Mesendoderm (in vitro differentiated cells): ENCODE results near the gene TRPM6.

Source experiments
- DNase-seq: peaks from one replicate; pipeline ENCODE4 v3.0.0; 2013
- H2AK5ac ChIP-seq: 2 replicates; pipeline ENCODE4 v1.6.1; 2013; ENCODE audit warnings: low read length, inconsistent platforms
- H2BK120ac ChIP-seq: 2 replicates; pipeline ENCODE4 v1.6.1; 2013; ENCODE audit warnings: low read depth, mild to moderate bottlenecking, low read length, moderate library complexity, mixed read lengths
- H2BK15ac ChIP-seq: replicated peaks from 2 replicates; pipeline ENCODE4 v1.6.1; 2013; ENCODE audit warnings: low read depth, mild to moderate bottlenecking, moderate library complexity
- H2BK5ac ChIP-seq: 2 replicates; pipeline ENCODE4 v1.6.1; 2013; ENCODE audit warnings: low read length, inconsistent platforms
- H3K18ac ChIP-seq: 2 replicates; pipeline ENCODE4 v1.6.1; 2013; ENCODE audit warnings: mild to moderate bottlenecking, low read length, mixed read lengths
- H3K23ac ChIP-seq: one replicate; pipeline ENCODE4 v1.6.1; 2013; ENCODE audit warnings: low read length
- H3K27ac ChIP-seq: 2 replicates; pipeline ENCODE4 v1.5.1; 2013; ENCODE audit warnings: low read depth, mild to moderate bottlenecking, inconsistent platforms, low read length, moderate library complexity
- H3K27me3 ChIP-seq: 2 replicates; pipeline ENCODE4 v1.6.1; 2013; ENCODE audit warnings: low read length, control low read depth, mild to moderate bottlenecking, inconsistent platforms; ENCODE audit not compliant: insufficient read depth, poor library complexity
- H3K36me3 ChIP-seq: 2 replicates; pipeline ENCODE4 v1.6.1; 2013; ENCODE audit warnings: low read length, inconsistent platforms; ENCODE audit not compliant: control insufficient read depth, insufficient read depth
- H3K4ac ChIP-seq: one replicate; pipeline ENCODE4 v1.6.1; 2013; ENCODE audit warnings: low read depth, mild to moderate bottlenecking, low read length, moderate library complexity
- H3K4me1 ChIP-seq: 2 replicates; pipeline ENCODE4 v1.6.1; 2013; ENCODE audit warnings: low read depth, low read length, inconsistent platforms; ENCODE audit not compliant: control insufficient read depth
- H3K4me2 ChIP-seq: 2 replicates; pipeline ENCODE4 v1.6.1; 2013; ENCODE audit warnings: low read length
- H3K4me3 ChIP-seq: 2 replicates; pipeline ENCODE4 v1.5.1; 2013; ENCODE audit warnings: mild to moderate bottlenecking, low read length
- H3K56ac ChIP-seq: one replicate; pipeline ENCODE4 v1.6.1; 2013; ENCODE audit warnings: low read length
- H3K79me1 ChIP-seq: 2 replicates; pipeline ENCODE4 v1.6.1; 2013; ENCODE audit warnings: low read length, inconsistent platforms
- H3K79me2 ChIP-seq: 2 replicates; pipeline ENCODE4 v1.6.1; 2013; ENCODE audit warnings: mild to moderate bottlenecking, low read length; ENCODE audit not compliant: control insufficient read depth, insufficient read depth
- H3K9ac ChIP-seq: 2 replicates; pipeline ENCODE4 v1.6.1; 2013; ENCODE audit warnings: low read length, inconsistent platforms
- H4K5ac ChIP-seq: one replicate; pipeline ENCODE4 v1.6.1; 2013; ENCODE audit warnings: low read length
- H4K8ac ChIP-seq: one replicate; pipeline ENCODE4 v1.6.1; 2013; ENCODE audit warnings: low read depth, mild to moderate bottlenecking, control low read depth, low read length, moderate library complexity
- WGBS: extraction: QIAGEN DNeasy Blood & Tissue Kit; methylation state at CpG from one replicate; pipeline ENCODE4 v1.1.7; 2013; ENCODE audit warnings: low lambda C conversion rate, missing lambda C conversion rate; ENCODE audit not compliant: insufficient coverage; ENCODE audit errors: extremely low coverage; 5-methylcytosine and 5-hydroxymethylcytosine counted together

TRPM6 gene

GRCh38 chr9:74777136-74777879, 110.4 kb downstream of the TRPM6 start:
- Histone ChIP-seq H2BK15ac (no peak overlapping the region), H3K27me3 (no peaks in the 10 kb centered on the region), H3K18ac (no peak overlapping the region), H3K4me2 (no peak overlapping the region), H3K27ac (no peak overlapping the region), H3K79me2 (no peaks in the 10 kb centered on the region), H4K5ac (no peak overlapping the region), H2AK5ac (no peak overlapping the region), H3K36me3 (no peaks in the 10 kb centered on the region), H3K23ac (no peak overlapping the region), H3K4ac (no peak overlapping the region), H3K9ac (no peak overlapping the region), H3K79me1 (no peaks in the 10 kb centered on the region), H2BK120ac (no peak overlapping the region), H4K8ac (no peak overlapping the region), H2BK5ac (no peak overlapping the region), H3K4me1 (no peaks in the 10 kb centered on the region), H3K56ac (no peak overlapping the region), H3K4me3 (no peak overlapping the region)
- no CpG with 5 or more reads among the region's 8 CpGs for WGBS
- DNase-seq: peak; percentile 47

- no peak overlapping the region for H3K9ac ChIP-seq
- H3K79me1 ChIP-seq: no peaks in the 10 kb centered on the region
- no peaks in the 10 kb centered on the region for H3K79me2 ChIP-seq
- H2AK5ac ChIP-seq: no peak overlapping the region
- H3K18ac ChIP-seq: no peak overlapping the region
- no peak overlapping the region for H3K4me3 ChIP-seq
- DNase-seq: no peak
- no peak overlapping the region for H2BK120ac ChIP-seq
- no peak overlapping the region for H3K4ac ChIP-seq
- H2BK5ac ChIP-seq: no peak overlapping the region
- H3K36me3 ChIP-seq: no peaks in the 10 kb centered on the region
- no peak overlapping the region for H4K5ac ChIP-seq
- no peak overlapping the region for H3K4me2 ChIP-seq
- H4K8ac ChIP-seq: no peak overlapping the region
- H3K4me1 ChIP-seq: no peaks in the 10 kb centered on the region
- no peak overlapping the region for H3K23ac ChIP-seq
- no CpG with 5 or more reads among the region's 5 CpGs for WGBS
- H3K27me3 ChIP-seq: no peaks in the 10 kb centered on the region
- H3K27ac ChIP-seq: no peak overlapping the region
- H3K56ac ChIP-seq: no peak overlapping the region
- H2BK15ac ChIP-seq: no peak overlapping the region
Observed at GRCh38 chr9:74775396-74775795, 112.3 kb downstream of the TRPM6 start.

DNA sequence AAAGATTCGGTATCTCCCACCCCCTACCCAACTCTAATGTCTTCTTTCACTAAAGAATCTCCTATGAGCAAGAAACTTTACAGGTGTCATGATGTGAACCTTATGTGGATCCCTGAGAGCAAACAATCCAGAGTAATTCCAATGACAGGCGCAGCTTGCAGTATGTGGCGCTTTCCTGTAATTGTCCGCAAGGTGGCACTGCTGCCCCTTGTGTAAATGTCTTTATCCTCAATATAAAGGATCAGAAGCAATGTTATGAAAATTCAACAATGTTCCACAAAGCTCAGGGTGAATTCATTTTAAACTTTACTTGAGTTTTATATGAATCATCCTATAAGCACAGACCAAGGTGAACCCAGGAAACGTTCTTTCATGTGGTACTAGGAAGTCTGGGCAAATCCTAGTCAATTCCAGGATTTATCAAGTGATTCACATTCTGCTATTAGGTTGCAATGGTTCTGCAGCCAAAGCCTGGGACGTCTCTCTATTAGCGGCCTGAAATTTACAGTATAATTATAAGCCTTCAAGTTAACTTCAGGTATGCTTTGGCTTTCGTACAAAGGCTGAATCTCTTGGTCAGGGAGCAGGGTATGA, 113.7 kb downstream of the TRPM6 start:
- no peak overlapping the region for H4K8ac ChIP-seq
- WGBS: no CpG with 5 or more reads among the region's 8 CpGs
- no peaks in the 10 kb centered on the region for H3K79me1 ChIP-seq
- no peaks in the 10 kb centered on the region for H3K4me1 ChIP-seq
- H2AK5ac ChIP-seq: no peak overlapping the region
- no peak overlapping the region for H2BK15ac ChIP-seq
- DNase-seq: peak; percentile 72
- no peak overlapping the region for H3K18ac ChIP-seq
- H3K9ac ChIP-seq: no peak overlapping the region
- H3K4me3 ChIP-seq: no peak overlapping the region
- H3K36me3 ChIP-seq: no peaks in the 10 kb centered on the region
- no peak overlapping the region for H2BK5ac ChIP-seq
- no peaks in the 10 kb centered on the region for H3K79me2 ChIP-seq
- H3K4me2 ChIP-seq: no peak overlapping the region
- H4K5ac ChIP-seq: no peak overlapping the region
- H3K23ac ChIP-seq: no peak overlapping the region
- no peak overlapping the region for H3K56ac ChIP-seq
- no peak overlapping the region for H3K27ac ChIP-seq
- H3K4ac ChIP-seq: no peak overlapping the region
- H3K27me3 ChIP-seq: no peaks in the 10 kb centered on the region
- H2BK120ac ChIP-seq: no peak overlapping the region

DNA sequence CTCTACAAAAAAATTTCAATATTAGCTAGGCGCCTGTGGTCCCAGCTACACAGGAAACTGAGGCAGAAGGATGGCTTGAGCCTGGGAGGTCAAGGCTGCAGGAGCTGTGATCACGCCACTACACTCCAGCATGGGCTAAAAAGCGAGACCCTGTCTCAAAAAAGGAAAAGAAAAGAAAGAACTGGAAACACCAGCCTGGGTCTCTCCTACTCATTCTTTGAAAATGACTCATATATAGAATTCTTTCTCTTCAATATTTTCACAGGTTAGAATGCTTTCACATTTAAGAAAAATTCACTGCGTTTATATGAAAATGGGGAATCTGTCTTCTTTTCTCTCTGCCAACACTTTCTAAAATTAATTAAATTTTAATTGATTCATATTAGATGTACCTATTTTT, 115.6 kb downstream of the TRPM6 start:
- H3K4me2 ChIP-seq: no peak overlapping the region
- H3K23ac ChIP-seq: no peak overlapping the region
- H2BK5ac ChIP-seq: no peak overlapping the region
- no peak overlapping the region for H2BK15ac ChIP-seq
- no peak overlapping the region for H4K8ac ChIP-seq
- WGBS: no CpG with 5 or more reads among the region's 4 CpGs
- no peak overlapping the region for H2AK5ac ChIP-seq
- H3K79me1 ChIP-seq: no peaks in the 10 kb centered on the region
- no peak overlapping the region for H3K56ac ChIP-seq
- no peak overlapping the region for H3K18ac ChIP-seq
- no peak overlapping the region for H3K4me3 ChIP-seq
- no peaks in the 10 kb centered on the region for H3K4me1 ChIP-seq
- no peak overlapping the region for H3K27ac ChIP-seq
- H3K27me3 ChIP-seq: no peaks in the 10 kb centered on the region
- H3K4ac ChIP-seq: no peak overlapping the region
- DNase-seq: no peak
- H3K79me2 ChIP-seq: no peaks in the 10 kb centered on the region
- no peaks in the 10 kb centered on the region for H3K36me3 ChIP-seq
- no peak overlapping the region for H2BK120ac ChIP-seq
- H4K5ac ChIP-seq: no peak overlapping the region
- no peak overlapping the region for H3K9ac ChIP-seq

GRCh38 chr9:74771672-74772071, 116.0 kb downstream of the TRPM6 start:
- no peaks in the 10 kb centered on the region for H3K79me1 ChIP-seq
- H3K79me2 ChIP-seq: no peaks in the 10 kb centered on the region
- H3K4ac ChIP-seq: no peak overlapping the region
- no peak for DNase-seq
- no peak overlapping the region for H3K4me3 ChIP-seq
- no peak overlapping the region for H4K8ac ChIP-seq
- H3K23ac ChIP-seq: no peak overlapping the region
- WGBS: no CpG with 5 or more reads among the region's 6 CpGs
- no peak overlapping the region for H4K5ac ChIP-seq
- H3K36me3 ChIP-seq: no peaks in the 10 kb centered on the region
- no peak overlapping the region for H2BK120ac ChIP-seq
- H3K4me2 ChIP-seq: no peak overlapping the region
- no peak overlapping the region for H2BK5ac ChIP-seq
- no peaks in the 10 kb centered on the region for H3K27me3 ChIP-seq
- H2BK15ac ChIP-seq: no peak overlapping the region
- no peak overlapping the region for H2AK5ac ChIP-seq
- H3K18ac ChIP-seq: no peak overlapping the region
- no peak overlapping the region for H3K56ac ChIP-seq
- no peaks in the 10 kb centered on the region for H3K4me1 ChIP-seq
- no peak overlapping the region for H3K9ac ChIP-seq
- H3K27ac ChIP-seq: no peak overlapping the region

DNA sequence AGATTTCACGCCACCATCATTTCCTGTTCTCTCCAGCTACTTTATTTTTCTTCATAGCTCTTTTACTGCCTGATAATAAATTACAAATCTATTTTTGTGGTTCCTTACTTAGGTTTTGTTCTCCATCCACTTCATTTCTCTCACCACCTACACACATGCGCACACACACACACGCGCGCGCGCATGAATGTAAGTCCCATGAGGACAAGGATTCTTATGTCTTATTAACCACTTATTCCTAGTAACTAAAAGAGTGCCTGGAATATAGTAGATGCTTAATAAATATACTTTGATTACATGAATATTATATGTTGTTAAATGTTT, 116.5 kb downstream of the TRPM6 start:
- Histone ChIP-seq H3K27me3 (no peaks in the 10 kb centered on the region), H3K4ac (no peak overlapping the region), H3K4me3 (no peak overlapping the region), H2BK15ac (no peak overlapping the region), H3K4me2 (no peak overlapping the region), H2BK5ac (no peak overlapping the region), H3K4me1 (no peaks in the 10 kb centered on the region), H4K5ac (no peak overlapping the region), H3K56ac (no peak overlapping the region), H3K27ac (no peak overlapping the region), H3K36me3 (no peaks in the 10 kb centered on the region), H3K79me1 (no peaks in the 10 kb centered on the region), H3K79me2 (no peaks in the 10 kb centered on the region), H3K18ac (no peak overlapping the region), H4K8ac (no peak overlapping the region), H2AK5ac (no peak overlapping the region), H3K9ac (no peak overlapping the region), H2BK120ac (no peak overlapping the region), H3K23ac (no peak overlapping the region)
- no CpG with 5 or more reads among the region's 7 CpGs for WGBS
- no peak for DNase-seq
